NCI-H526 treated with DMSO at 0.1 percent for 48 hours (cell line): ENCODE results near the gene TEKT2.

Experiments
- DNase-seq: peaks from one replicate; lab custom pipeline; 2025; lab: John Stamatoyannopoulos, UW

TEKT2 gene

GRCh38 chr1:36087233-36088123, 3.6 kb downstream of the TEKT2 start:
- DNase-seq, result no peak

GRCh38 chr1:36088265-36088576, 4.3 kb downstream of the TEKT2 start:
- no peak for DNase-seq

- DNase-seq, result peak; percentile 91
Measured at GRCh38 chr1:36088577-36089392, 4.9 kb downstream of the TEKT2 start, which contains the start of gene ADPRS. Gene ADPRS, plus strand, starts transcription at chr1:36088892. Its CDS starts 13 bp downstream, at chr1:36088905.

GRCh38 chr1:36089393-36090121, 5.7 kb downstream of the TEKT2 start:
- no peak for DNase-seq

GRCh38 chr1:36091141-36091540, 7.2 kb downstream of the TEKT2 start:
- no peak for DNase-seq

- DNase-seq, result no peak
Measured at GRCh38 chr1:36091698-36092097, 7.8 kb downstream of the TEKT2 start.

- no peak for DNase-seq
Measured at GRCh38 chr1:36092166-36092797, 8.4 kb downstream of the TEKT2 start.

GRCh38 chr1:36092798-36093185, 8.9 kb downstream of the TEKT2 start:
- DNase-seq, result no peak

GRCh38 chr1:36093226-36093625, 9.3 kb downstream of the TEKT2 start:
- DNase-seq, result no peak

GRCh38 chr1:36093929-36094328, 10.0 kb downstream of the TEKT2 start:
- DNase-seq, result no peak

- no peak for DNase-seq
Measured at GRCh38 chr1:36094621-36095061, 10.7 kb downstream of the TEKT2 start.

GRCh38 chr1:36095760-36096405, 12.0 kb downstream of the TEKT2 start:
- DNase-seq, result no peak

GRCh38 chr1:36096500-36097432, 12.9 kb downstream of the TEKT2 start:
- DNase-seq, result no peak

- no peak for DNase-seq
Measured at GRCh38 chr1:36097693-36098585, 14.0 kb downstream of the TEKT2 start.

- DNase-seq, result no peak
Measured at GRCh38 chr1:36098650-36099365, 14.9 kb downstream of the TEKT2 start.

- DNase-seq, result peak; percentile 54
Measured at GRCh38 chr1:36099681-36100341, 15.9 kb downstream of the TEKT2 start.

GRCh38 chr1:36100376-36100775, 16.5 kb downstream of the TEKT2 start:
- no peak for DNase-seq

- DNase-seq, result no peak
Measured at GRCh38 chr1:36101546-36101945, 17.7 kb downstream of the TEKT2 start.
